SU-DHL-6 (cell line): ENCODE measurements around the gene CDC123.

Experiments used
- H2AFZ ChIP-seq: fragments of 200-600 bp; sonication (generic); 2 replicates; pipeline ENCODE4 v1.6.1; 2014; ENCODE audit warnings: low read depth, mild to moderate bottlenecking, moderate library complexity, mixed read lengths, antibody characterized with exemption, low read length; ENCODE audit not compliant: severe bottlenecking
- H3F3A ChIP-seq: fragments of 200-600 bp; shearing (Covaris generic); 2 replicates; pipeline ENCODE4 v1.6.0; 2016; ENCODE audit warnings: antibody characterized with exemption, mild to moderate bottlenecking; ENCODE audit not compliant: insufficient read depth
- H3K27ac ChIP-seq: fragments of 200-600 bp; sonication (generic); 2 replicates; pipeline ENCODE4 v1.5.1; 2016; ENCODE audit warnings: low read depth, mild to moderate bottlenecking, low read length, moderate library complexity, mixed read lengths
- H3K27me3 ChIP-seq: fragments of 200-600 bp; sonication (generic), shearing (Covaris generic); 2 replicates; pipeline ENCODE4 v1.6.0; 2014; ENCODE audit warnings: mild to moderate bottlenecking, low read length
- H3K36me3 ChIP-seq: fragments of 200-600 bp; sonication (generic); 2 replicates; pipeline ENCODE4 v1.6.1; 2014; ENCODE audit warnings: mild to moderate bottlenecking, low read length, mixed read lengths
- H3K4me2 ChIP-seq: fragments of 300-600, 200-600 bp; shearing (Covaris generic), sonication (generic); 2 replicates; pipeline ENCODE4 v1.6.0; 2014; ENCODE audit warnings: low read length, low read depth, mild to moderate bottlenecking; ENCODE audit not compliant: poor library complexity, severe bottlenecking
- H3K4me3 ChIP-seq: fragments of 200-600 bp; sonication (generic); 2 replicates; pipeline ENCODE4 v1.5.1; 2014; ENCODE audit warnings: antibody characterized with exemption, low read length, mild to moderate bottlenecking, mixed read lengths; ENCODE audit not compliant: insufficient read depth, poor library complexity, severe bottlenecking
- H3K79me2 ChIP-seq: fragments of 200-600 bp; sonication (generic); 2 replicates; pipeline ENCODE4 v1.6.1; 2014; ENCODE audit warnings: mild to moderate bottlenecking, low read length, moderate library complexity; ENCODE audit not compliant: insufficient read depth
- H3K9ac ChIP-seq: fragments of 200-600 bp; sonication (generic); 2 replicates; pipeline ENCODE4 v1.7.0; 2014; ENCODE audit warnings: mild to moderate bottlenecking, low read length
- H3K9me2 ChIP-seq: fragments of 200-600 bp; sonication (generic); replicated peaks from 2 replicates; pipeline ENCODE4 v1.6.1; 2014; ENCODE audit warnings: low read length; ENCODE audit not compliant: insufficient read depth
- H3K9me3 ChIP-seq: fragments of 200-600 bp; sonication (generic); 2 replicates; pipeline ENCODE4 v1.6.1; 2014; ENCODE audit warnings: low read length, mixed read lengths; ENCODE audit not compliant: insufficient read depth
- H4K20me1 ChIP-seq: fragments of 200-600 bp; sonication (generic); 2 replicates; pipeline ENCODE4 v1.6.1; 2014; ENCODE audit warnings: low read depth, mild to moderate bottlenecking, antibody characterized with exemption, low read length, moderate library complexity, mixed read lengths
- EZH2phosphoT487 ChIP-seq: fragments of 200-600 bp; sonication (generic), shearing (Covaris generic); conservative IDR thresholded peaks from 2 replicates; pipeline ENCODE4 v1.6.1; 2018; ENCODE audit warnings: mild to moderate bottlenecking, antibody characterized with exemption, low read length, moderate library complexity, mixed read lengths
- TF ChIP-seq, protein P1 (sequence below): fragments of 200-600 bp; sonication (generic); IDR thresholded peaks from one replicate; pipeline ENCODE4 v1.5.1; 2017; ENCODE audit warnings: antibody characterized with exemption, mild to moderate bottlenecking, low read length, moderate library complexity; ENCODE audit not compliant: insufficient read depth, poor library complexity, severe bottlenecking

Gene CDC123

DNA sequence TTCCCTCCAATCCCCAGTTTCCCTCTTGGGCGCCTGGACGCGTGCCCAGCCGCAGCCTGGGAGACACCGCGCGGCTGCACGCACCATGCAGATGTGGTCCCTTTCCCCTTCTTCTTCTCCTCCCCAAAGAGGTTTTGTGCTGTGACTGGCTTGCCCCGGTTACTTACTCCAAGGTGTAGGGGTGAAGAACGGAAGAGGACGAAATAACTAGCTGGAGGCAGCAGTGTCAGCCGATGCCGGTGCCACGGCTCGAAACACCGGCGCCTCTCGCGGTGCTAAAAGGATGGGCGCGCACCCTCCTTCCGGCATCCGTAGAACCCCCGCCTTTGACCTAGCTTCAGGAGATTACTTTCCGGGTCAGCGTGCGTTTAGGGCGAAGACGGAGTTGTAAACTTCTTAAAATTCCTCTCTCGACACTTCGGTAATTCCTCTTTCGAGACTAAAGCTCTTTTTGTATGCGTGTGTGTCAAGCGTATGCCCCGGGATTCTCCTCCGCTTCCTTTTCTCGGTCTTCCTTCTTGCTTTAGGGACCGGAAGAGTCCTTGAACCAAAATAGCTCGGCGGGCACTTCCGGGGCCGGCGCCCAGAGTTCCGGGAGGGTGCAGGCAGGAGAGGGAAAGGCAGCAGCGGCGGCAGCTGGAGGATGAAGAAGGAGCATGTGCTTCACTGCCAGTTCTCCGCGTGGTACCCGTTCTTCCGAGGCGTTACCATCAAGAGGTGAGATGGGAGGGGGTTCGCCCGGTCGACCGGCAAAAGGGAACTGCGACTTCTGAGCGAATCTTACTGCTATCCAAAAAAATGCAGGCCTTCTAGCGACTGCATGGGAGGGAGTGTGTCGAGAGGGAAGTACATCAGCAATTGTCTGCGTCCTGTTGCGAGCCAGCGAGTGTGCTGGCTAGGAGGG, at the start of gene CDC123, which contains the start of gene NUDT5:
CDC123 (plus strand) TSS at position 586 of the 904 bp plus-strand sequence; CDS start at position 644, 58 bp downstream.
NUDT5 (minus strand) TSS at position 289 of the 904 bp plus-strand sequence. CDS start 9,600 bp downstream, outside the sequence.
- Histone ChIP-seq H3K27ac (peak within 1 kb of the TSS; percentile 88), H3K79me2 (peaks cover 93% of the 10 kb centered on the region), H3K9me3 (no peaks in the 10 kb centered on the region), H4K20me1 (0 out of 2 replicates have a peak, but pooled peaks cover 6% of the 10 kb centered on the region), H3K9me2 (no peaks in the 10 kb centered on the region), H3K36me3 (peaks cover 9% of the 10 kb centered on the region), H2AFZ (peak within 1 kb of the TSS; percentile 96), H3K9ac (peak within 1 kb of the TSS; percentile 94), H3K4me3 (peak within 1 kb of the TSS; percentile 88), H3F3A (peaks cover 8% of the 10 kb centered on the region; the same call in 1 of the 2 replicates), H3K27me3 (no peaks in the 10 kb centered on the region), H3K4me2 (peak within 1 kb of the TSS; percentile 95)
- no peak for TF ChIP-seq EZH2phosphoT487
- TF ChIP-seq, protein P1, sequence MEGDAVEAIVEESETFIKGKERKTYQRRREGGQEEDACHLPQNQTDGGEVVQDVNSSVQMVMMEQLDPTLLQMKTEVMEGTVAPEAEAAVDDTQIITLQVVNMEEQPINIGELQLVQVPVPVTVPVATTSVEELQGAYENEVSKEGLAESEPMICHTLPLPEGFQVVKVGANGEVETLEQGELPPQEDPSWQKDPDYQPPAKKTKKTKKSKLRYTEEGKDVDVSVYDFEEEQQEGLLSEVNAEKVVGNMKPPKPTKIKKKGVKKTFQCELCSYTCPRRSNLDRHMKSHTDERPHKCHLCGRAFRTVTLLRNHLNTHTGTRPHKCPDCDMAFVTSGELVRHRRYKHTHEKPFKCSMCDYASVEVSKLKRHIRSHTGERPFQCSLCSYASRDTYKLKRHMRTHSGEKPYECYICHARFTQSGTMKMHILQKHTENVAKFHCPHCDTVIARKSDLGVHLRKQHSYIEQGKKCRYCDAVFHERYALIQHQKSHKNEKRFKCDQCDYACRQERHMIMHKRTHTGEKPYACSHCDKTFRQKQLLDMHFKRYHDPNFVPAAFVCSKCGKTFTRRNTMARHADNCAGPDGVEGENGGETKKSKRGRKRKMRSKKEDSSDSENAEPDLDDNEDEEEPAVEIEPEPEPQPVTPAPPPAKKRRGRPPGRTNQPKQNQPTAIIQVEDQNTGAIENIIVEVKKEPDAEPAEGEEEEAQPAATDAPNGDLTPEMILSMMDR: no peak

DNA sequence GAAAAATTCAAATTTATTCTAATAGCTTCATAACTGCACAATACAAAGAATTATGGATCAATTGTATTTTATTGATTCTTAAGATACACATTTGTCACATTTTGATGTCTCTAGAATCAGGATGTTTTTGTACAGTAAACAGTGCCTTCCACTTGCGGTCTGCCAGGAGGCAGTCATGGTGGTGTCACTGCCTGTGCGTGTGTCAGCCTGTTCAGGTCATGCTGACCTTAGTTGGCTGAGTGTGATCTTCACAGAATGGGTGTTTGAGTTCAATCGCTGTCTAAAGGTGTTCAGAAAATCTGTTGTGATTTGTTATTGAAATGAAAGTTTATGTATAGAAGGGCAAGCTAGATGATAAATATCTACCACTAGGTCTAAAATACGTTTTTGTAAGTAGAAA, 45.8 kb upstream of the CDC123 start:
- no peaks in the 10 kb centered on the region for H3K79me2 ChIP-seq
- no peak overlapping the region for H2AFZ ChIP-seq
- H3K4me2 ChIP-seq: no peak overlapping the region
- no peaks in the 10 kb centered on the region for H3K36me3 ChIP-seq
- H3F3A ChIP-seq: no peaks in the 10 kb centered on the region
- H3K27me3 ChIP-seq: no peaks in the 10 kb centered on the region
- H3K4me3 ChIP-seq: no peak overlapping the region
- H3K9me2 ChIP-seq: no peaks in the 10 kb centered on the region
- H3K9me3 ChIP-seq: no peaks in the 10 kb centered on the region
- TF ChIP-seq, protein P1: no peak
- TF ChIP-seq EZH2phosphoT487: no peak
- H3K27ac ChIP-seq: no peak overlapping the region
- no peak overlapping the region for H3K9ac ChIP-seq
- H4K20me1 ChIP-seq: no peaks in the 10 kb centered on the region

DNA sequence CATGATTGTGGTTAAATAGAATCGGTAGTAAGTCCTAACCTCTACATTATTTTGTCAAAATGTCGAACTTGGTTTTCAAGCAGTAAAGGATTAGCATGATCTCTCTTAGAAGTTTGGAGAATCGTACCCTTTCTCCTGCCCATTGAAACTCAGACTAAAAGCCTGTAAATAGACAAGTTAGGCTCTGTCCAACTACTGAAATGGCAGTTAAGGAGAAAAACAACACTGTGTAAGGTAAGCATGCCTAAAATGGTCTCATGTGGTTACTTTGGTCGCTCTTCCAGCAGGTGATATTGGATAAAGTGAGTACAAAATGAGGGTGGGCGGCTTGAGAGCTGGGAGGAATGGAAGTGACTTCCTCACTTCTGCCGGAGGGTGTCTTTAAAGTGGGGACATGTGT, 41.5 kb upstream of the CDC123 start:
- no peak overlapping the region for H3K4me2 ChIP-seq
- no peaks in the 10 kb centered on the region for H3K36me3 ChIP-seq
- no peaks in the 10 kb centered on the region for H3F3A ChIP-seq
- no peak overlapping the region for H3K4me3 ChIP-seq
- H4K20me1 ChIP-seq: no peaks in the 10 kb centered on the region
- H3K9me3 ChIP-seq: no peaks in the 10 kb centered on the region
- no peaks in the 10 kb centered on the region for H3K27me3 ChIP-seq
- no peak overlapping the region for H3K27ac ChIP-seq
- no peaks in the 10 kb centered on the region for H3K79me2 ChIP-seq
- TF ChIP-seq EZH2phosphoT487: no peak
- TF ChIP-seq, protein P1: no peak
- no peaks in the 10 kb centered on the region for H3K9me2 ChIP-seq
- H3K9ac ChIP-seq: no peak overlapping the region
- H2AFZ ChIP-seq: no peak overlapping the region
